Fibroblast of lung (primary cell): ENCODE measurements around the gene MAPKAP1. TPM values are rescaled to one million over a fixed set of nuclear protein-coding genes. Genes with fewer than 3 reads are reported as not detected.

Experiments
- DNase-seq, 2 donors: peaks; one replicate each; pipeline versions ENCODE4 v3.0.0 to v3.0.0-alpha.2; 2010; ENCODE audit warnings: low read depth in 2 of 2
- H2AFZ ChIP-seq: 2 replicates; pipeline ENCODE4 v1.5.1; 2012; ENCODE audit warnings: low read length, control low read depth, inconsistent platforms
- H3K27ac ChIP-seq: 2 replicates; pipeline ENCODE4 v1.5.1; 2011; ENCODE audit warnings: low read length, control low read depth; ENCODE audit not compliant: insufficient read depth
- H3K27me3 ChIP-seq: 2 replicates; pipeline ENCODE4 v1.5.1; 2011; ENCODE audit warnings: mild to moderate bottlenecking, low read length; ENCODE audit not compliant: control insufficient read depth, insufficient read depth
- H3K36me3 ChIP-seq: 2 replicates; pipeline ENCODE4 v1.5.1; 2011; ENCODE audit warnings: low read length; ENCODE audit not compliant: control insufficient read depth, insufficient read depth
- H3K4me1 ChIP-seq: 2 replicates; pipeline ENCODE4 v1.5.1; 2011; ENCODE audit warnings: low read length; ENCODE audit not compliant: control insufficient read depth, insufficient read depth; ENCODE audit errors: extremely low read depth
- H3K4me2 ChIP-seq: 2 replicates; pipeline ENCODE4 v1.5.1; 2011; ENCODE audit warnings: low read length, control low read depth; ENCODE audit not compliant: insufficient read depth; ENCODE audit errors: extremely low read depth
- H3K4me3 ChIP-seq, 4 experiments: fragments of 200-600 bp in 1 of 4; sonication (generic) in 1 of 4; replicated peaks in 1 of 4; 2 replicates each; pipeline ENCODE4 v1.5.1; 2011 to 2016; ENCODE audit warnings: low read length in 4 of 4, low read depth in 3 of 4, mild to moderate bottlenecking in 3 of 4, control low read depth in 2 of 4, inconsistent platforms in 1 of 4, mixed read lengths in 1 of 4; ENCODE audit not compliant: insufficient read depth in 1 of 4; ENCODE audit errors: control extremely low read depth in 1 of 4
- H3K79me2 ChIP-seq: 2 replicates; pipeline ENCODE4 v1.5.1; 2012; ENCODE audit warnings: mild to moderate bottlenecking, low read length, inconsistent platforms; ENCODE audit not compliant: control insufficient read depth, insufficient read depth
- H3K9ac ChIP-seq: 2 replicates; pipeline ENCODE4 v1.5.1; 2011; ENCODE audit warnings: mild to moderate bottlenecking, low read length, control low read depth; ENCODE audit not compliant: insufficient read depth
- H3K9me3 ChIP-seq: 2 replicates; pipeline ENCODE4 v1.5.1; 2012; ENCODE audit warnings: low read depth, low read length; ENCODE audit not compliant: control insufficient read depth, insufficient read depth
- H4K20me1 ChIP-seq: 2 replicates; pipeline ENCODE4 v1.5.1; 2011; ENCODE audit warnings: low read length; ENCODE audit not compliant: control insufficient read depth, insufficient read depth; ENCODE audit errors: extremely low read depth
- CTCF ChIP-seq, 2 donors: IDR thresholded peaks in 1 of 2; conservative IDR thresholded peaks in 1 of 2; 1 replicate in 1 of 2; 2 replicates in 1 of 2; pipeline ENCODE4 v1.5.1; 2011 to 2012; ENCODE audit warnings: low read length in 2 of 2, control low read depth in 1 of 2, inconsistent platforms in 1 of 2, low read depth in 1 of 2, mild to moderate bottlenecking in 1 of 2
- EZH2 ChIP-seq: IDR thresholded peaks from 2 replicates; pipeline ENCODE4 v1.5.1; 2012; ENCODE audit warnings: low read length, control low read depth, mild to moderate bottlenecking; ENCODE audit errors: missing control alignments
- polyA plus RNA-seq, 2 donors: library from polyadenylated mRNA; depleted of rRNA in 1 of 2; stranded (reverse) in 1 of 2; unstranded in 1 of 2; fragments of >200 nt; gene quantifications; 2 replicates each; pipeline ENCODE4 v1.2.1, GENCODE V29; 2011 to 2012; ENCODE audit warnings: missing spikeins in 1 of 2
- total RNA-seq: library from RNA; depleted of rRNA; stranded (reverse); fragments of >200 nt; gene quantifications from 2 replicates; pipeline ENCODE4 v1.2.1, GENCODE V29; 2014

Gene MAPKAP1
- total and polyA plus RNA-seq, 2 donors (not counting 1 experiment from before 2014, with no cell fraction given), result 63.7 to 127 TPM

DNA sequence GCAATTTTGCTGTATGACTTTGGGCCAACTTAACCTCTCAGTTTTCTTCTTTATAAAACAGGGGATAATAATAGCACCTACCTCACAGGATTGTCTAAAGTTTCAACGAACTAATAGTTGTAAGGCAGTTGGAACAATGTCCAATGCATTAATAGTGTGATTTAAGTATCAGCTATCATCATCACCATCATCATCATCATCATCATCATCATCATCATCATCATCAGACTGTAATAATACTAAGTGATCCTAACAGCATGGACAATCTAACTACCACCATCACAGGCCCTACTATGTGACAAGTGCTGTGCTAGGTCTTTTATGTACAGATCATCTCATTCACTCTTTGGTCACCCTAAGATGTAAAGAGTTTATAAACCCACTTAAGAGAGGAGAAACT lies 196.0 kb downstream of the MAPKAP1 start:
- no peaks in the 10 kb centered on the region for H3K36me3 ChIP-seq
- H3K79me2 ChIP-seq, result peaks cover 2% of the 10 kb centered on the region
- no peak overlapping the region for H3K4me3 ChIP-seq
- H3K4me1 ChIP-seq, result peaks cover 18% of the 10 kb centered on the region
- H2AFZ ChIP-seq, result no peak overlapping the region
- no peaks in the 10 kb centered on the region for H3K27me3 ChIP-seq
- H4K20me1 ChIP-seq, result no peaks in the 10 kb centered on the region
- H3K9ac ChIP-seq, result no peak overlapping the region
- DNase-seq, result no peak
- no peak overlapping the region for H3K4me2 ChIP-seq
- H3K9me3 ChIP-seq, result no peaks in the 10 kb centered on the region
- TF ChIP-seq EZH2 (no peak), CTCF (conservative IDR thresholded peaks at IDR 0.05 in 1 of 2, IDR thresholded peaks at IDR 0.05 in 1 of 2; ENCODE audit: low read depth in 1 of 2, low read length in 2 of 2) (no peak)
- H3K27ac ChIP-seq, result no peak overlapping the region

GRCh38 chr9:125509476-125509875 lies 197.5 kb downstream of the MAPKAP1 start:
- peak; percentile 64 to 93 for DNase-seq
- H2AFZ ChIP-seq, result no peak overlapping the region
- peaks cover 2% of the 10 kb centered on the region for H3K79me2 ChIP-seq
- no peaks in the 10 kb centered on the region for H3K36me3 ChIP-seq
- H3K9ac ChIP-seq, result no peak overlapping the region
- H3K4me3 ChIP-seq, result no peak overlapping the region
- no peaks in the 10 kb centered on the region for H4K20me1 ChIP-seq
- peak overlapping the region; percentile 6 for H3K27ac ChIP-seq
- H3K4me1 ChIP-seq, result peaks cover 20% of the 10 kb centered on the region
- peak overlapping the region; percentile 26 for H3K4me2 ChIP-seq
- TF ChIP-seq CTCF (conservative IDR thresholded peaks at IDR 0.05 in 1 of 2, IDR thresholded peaks at IDR 0.05 in 1 of 2; ENCODE audit: low read depth in 1 of 2, low read length in 2 of 2) (no peak), EZH2 (no peak)
- no peaks in the 10 kb centered on the region for H3K27me3 ChIP-seq
- H3K9me3 ChIP-seq, result no peaks in the 10 kb centered on the region

DNA sequence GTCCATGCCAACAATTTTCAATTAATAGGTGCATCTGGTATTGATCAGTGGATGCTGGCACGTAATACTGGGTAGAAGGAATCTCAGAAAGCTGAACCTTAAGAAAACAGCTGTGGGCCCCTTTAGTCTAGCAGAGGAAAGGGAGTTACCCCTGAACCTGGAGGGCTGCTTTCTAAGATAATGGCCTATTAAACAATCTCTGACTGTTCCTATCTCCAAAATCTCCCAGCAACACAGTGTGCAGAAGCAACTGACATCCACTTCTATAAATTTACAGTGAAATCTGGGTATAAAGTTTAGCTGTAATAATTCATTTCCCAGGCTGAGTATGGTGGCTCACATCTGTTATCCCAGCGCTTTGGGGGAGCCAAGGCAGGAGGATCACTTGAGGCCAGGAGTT lies 198.8 kb downstream of the MAPKAP1 start:
- no peak overlapping the region for H3K27ac ChIP-seq
- H3K79me2 ChIP-seq, result peaks cover 2% of the 10 kb centered on the region
- no peak overlapping the region for H3K4me2 ChIP-seq
- H3K9ac ChIP-seq, result no peak overlapping the region
- H3K36me3 ChIP-seq, result no peaks in the 10 kb centered on the region
- TF ChIP-seq CTCF (conservative IDR thresholded peaks at IDR 0.05 in 1 of 2, IDR thresholded peaks at IDR 0.05 in 1 of 2; ENCODE audit: low read depth in 1 of 2, low read length in 2 of 2) (no peak), EZH2 (no peak)
- H3K4me3 ChIP-seq, result no peak overlapping the region
- peaks cover 13% of the 10 kb centered on the region for H3K4me1 ChIP-seq
- no peaks in the 10 kb centered on the region for H3K27me3 ChIP-seq
- DNase-seq, result no peak
- H3K9me3 ChIP-seq, result no peaks in the 10 kb centered on the region
- H4K20me1 ChIP-seq, result no peaks in the 10 kb centered on the region
- H2AFZ ChIP-seq, result no peak overlapping the region
